ENCODE data around the gene KDM2B.
A peak's percentile ranks its signal among the peaks of the same experiment; 100 is the strongest.
"Not testable (repeated sequence)": the region's sequence is repeated elsewhere in the genome, so short reads cannot be mapped to it uniquely, and the experiment has no call there.

The KDM2B gene

GRCh38 chr12:121427556-121428050 is 153.2 kb downstream of the KDM2B start:
- DNase-seq (ENCODE audit: low spot score): no peak

GRCh38 chr12:121424624-121424975 is 156.2 kb downstream of the KDM2B start:
- no peak for DNase-seq (ENCODE audit: low spot score)

GRCh38 chr12:121423682-121424623 is 156.9 kb downstream of the KDM2B start:
- no peak for DNase-seq (ENCODE audit: low spot score)

GRCh38 chr12:121423253-121423652 is 157.6 kb downstream of the KDM2B start:
- DNase-seq (ENCODE audit: low spot score): no peak

GRCh38 chr12:121420109-121420508 is 160.7 kb downstream of the KDM2B start:
- DNase-seq (ENCODE audit: low spot score): no peak

GRCh38 chr12:121417847-121418246 is 163.0 kb downstream of the KDM2B start:
- no peak for DNase-seq (ENCODE audit: low spot score)

GRCh38 chr12:121413917-121414316 is 166.9 kb downstream of the KDM2B start:
- DNase-seq (ENCODE audit: low spot score): no peak

GRCh38 chr12:121405211-121405610 is 175.6 kb downstream of the KDM2B start:
- no peak for DNase-seq (ENCODE audit: low spot score)

GRCh38 chr12:121404734-121405133 is 176.1 kb downstream of the KDM2B start:
- DNase-seq (ENCODE audit: low spot score): no peak

GRCh38 chr12:121403721-121404120 is 177.1 kb downstream of the KDM2B start:
- DNase-seq (ENCODE audit: low spot score): no peak

GRCh38 chr12:121400332-121401139 is 180.3 kb downstream of the KDM2B start:
- DNase-seq (ENCODE audit: low spot score): peak; percentile 52

- peak; percentile 97 for DNase-seq (ENCODE audit: low spot score)
Observed at GRCh38 chr12:121399391-121400331, 181.2 kb downstream of the KDM2B start, which contains the start of gene RNF34. RNF34 (plus strand) TSS chr12:121400118; CDS start chr12:121400213, 95 bp downstream.

GRCh38 chr12:121398355-121398754 is 182.5 kb downstream of the KDM2B start:
- DNase-seq (ENCODE audit: low spot score): no peak

- DNase-seq (ENCODE audit: low spot score): no peak
Observed at GRCh38 chr12:121397521-121397920, 183.3 kb downstream of the KDM2B start.

GRCh38 chr12:121392325-121392716 is 188.5 kb downstream of the KDM2B start:
- DNase-seq (ENCODE audit: low spot score): no peak

GRCh38 chr12:121391619-121392324 is 189.1 kb downstream of the KDM2B start:
- no peak for DNase-seq (ENCODE audit: low spot score)

GRCh38 chr12:121390856-121391255 is 190.0 kb downstream of the KDM2B start:
- no peak for DNase-seq (ENCODE audit: low spot score)

GRCh38 chr12:121388421-121388981 is 192.3 kb downstream of the KDM2B start:
- DNase-seq (ENCODE audit: low spot score): no peak

- not testable (repeated sequence) for DNase-seq (ENCODE audit: low spot score)
Observed at GRCh38 chr12:121384891-121385290, 195.9 kb downstream of the KDM2B start.

- no peak for DNase-seq (ENCODE audit: low spot score)
Observed at GRCh38 chr12:121383601-121384021, 197.2 kb downstream of the KDM2B start.

GRCh38 chr12:121379945-121380344 is 200.9 kb downstream of the KDM2B start:
- DNase-seq (ENCODE audit: low spot score): no peak
